Body of pancreas (tissue), 4 donors: ENCODE data around the gene UBE2L6. TPM values are rescaled to one million over a fixed set of nuclear protein-coding genes. Genes with fewer than 3 reads are reported as not detected.
A peak's percentile ranks its signal among the peaks of the same experiment; 100 is the strongest.

ENCODE experiments used
- ATAC-seq: fragments of 150-250 bp; one replicate; pipeline ENCODE4 v1.9.1; 2016
- DNase-seq, 4 donors: peaks; one replicate each; pipeline ENCODE4 v3.0.0-alpha.2; 2019
- H3K27ac ChIP-seq, 4 donors: fragments of 200-600 bp; sonication (generic); 1 replicate in 3 of 4; 2 replicates in 1 of 4; pipeline versions ENCODE4 v1.5.1 to v1.6.1; 2016 to 2019; ENCODE audit warnings: mild to moderate bottlenecking in 1 of 4, mixed read lengths in 1 of 4, moderate library complexity in 1 of 4
- H3K27me3 ChIP-seq, 2 donors: fragments of 200-600 bp; sonication (generic); one replicate each; pipeline ENCODE4 v1.6.0; 2016; ENCODE audit warnings: mild to moderate bottlenecking in 1 of 2
- H3K36me3 ChIP-seq, 2 donors: fragments of 200-600 bp; sonication (generic); replicated peaks in 1 of 2; 2 replicates each; pipeline ENCODE4 v1.5.1; 2016; ENCODE audit warnings: low read depth in 2 of 2; ENCODE audit not compliant: insufficient read depth in 1 of 2
- H3K4me1 ChIP-seq: fragments of 200-600 bp; sonication (generic); one replicate; pipeline ENCODE4 v1.6.0; 2016
- H3K4me3 ChIP-seq, 2 donors: fragments of 200-600 bp; sonication (generic); 1 replicate in 1 of 2; 2 replicates in 1 of 2; pipeline ENCODE4 v1.5.1; 2016 to 2019
- H3K9me3 ChIP-seq, 3 donors: fragments of 200-600 bp; sonication (generic); 1 replicate in 2 of 3; 2 replicates in 1 of 3; pipeline ENCODE4 v1.5.1; 2016
- CTCF ChIP-seq, 7 experiments: fragments of 450-650 bp in 4 of 7; fragments of 200-600 bp in 3 of 7; sonication (generic) in 3 of 7; IDR thresholded peaks; one replicate each; pipeline ENCODE4 v1.5.1; 2016 to 2019; ENCODE audit warnings: antibody characterized with exemption in 7 of 7
- POLR2A ChIP-seq, 3 donors: fragments of 450-650 bp; IDR thresholded peaks; one replicate each; pipeline ENCODE4 v1.6.1; 2016; ENCODE audit warnings: antibody characterized with exemption in 3 of 3, mild to moderate bottlenecking in 2 of 3
- WGBS, 2 donors: methylation state at CpG; one replicate each; pipeline ENCODE4 v1.1.5; 2017; 5-methylcytosine and 5-hydroxymethylcytosine counted together
- intact Hi-C: fragments of 100-400 bp; cut with DNase I; formaldehyde crosslinking; loops from one replicate; pipeline ENCODE4 v1.15.1; 2023
- total RNA-seq, 2 donors: library from RNA; depleted of rRNA; stranded (reverse); fragments of >200 nt; gene quantifications; one replicate each; pipeline ENCODE4 v1.1.0, GENCODE V29; 2016

UBE2L6 gene
- total RNA-seq, 2 donors from 2014 or later = 7.9 to 17.4 TPM

DNA sequence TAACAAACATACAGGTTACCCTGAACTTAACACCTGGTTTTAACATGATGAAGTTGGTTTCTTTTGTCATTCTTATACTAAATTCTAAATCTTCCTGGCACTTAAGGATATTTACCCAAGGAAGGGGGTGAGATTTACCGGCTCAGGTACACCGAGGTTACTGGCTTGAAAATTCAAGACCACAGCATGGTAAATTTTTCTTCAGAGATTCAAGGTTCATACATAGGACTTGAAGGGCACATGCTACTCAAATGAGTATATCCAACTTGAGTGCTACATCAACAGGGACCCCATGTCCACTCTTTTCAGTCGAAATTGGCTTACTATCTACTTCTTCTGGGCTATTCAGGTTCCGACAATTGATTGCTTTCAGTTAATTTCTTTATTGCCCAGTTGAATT lies 42.7 kb upstream of the UBE2L6 start:
- no peak for TF ChIP-seq POLR2A (IDR thresholded peaks at IDR 0.05)
- no peak for TF ChIP-seq CTCF (IDR thresholded peaks at IDR 0.05)
- Histone ChIP-seq H3K36me3 (peaks cover 0 to 8% of the 10 kb centered on the region in 2 donors), H3K4me3 (no peak overlapping the region), H3K4me1 (no peaks in the 10 kb centered on the region), H3K27me3 (no peaks in the 10 kb centered on the region), H3K27ac (no peak overlapping the region), H3K9me3 (no peaks in the 10 kb centered on the region)
- 79 to 80% methylated on average over 4 of the region's 4 CpGs for WGBS, 2 donors
- ATAC-seq = no peak
- intact Hi-C loops = no loop called here
- DNase-seq = no peak

- Histone ChIP-seq H3K36me3 (peaks cover 0 to 6% of the 10 kb centered on the region in 2 donors), H3K4me1 (no peaks in the 10 kb centered on the region), H3K9me3 (no peaks in the 10 kb centered on the region), H3K4me3 (no peak overlapping the region), H3K27ac (no peak overlapping the region), H3K27me3 (no peaks in the 10 kb centered on the region)
- TF ChIP-seq POLR2A (IDR thresholded peaks at IDR 0.05) = no peak
- no peak for TF ChIP-seq CTCF (IDR thresholded peaks at IDR 0.05)
- ATAC-seq (no peak), DNase-seq (no peak)
- 89 to 98% methylated on average over 5 of the region's 5 CpGs for WGBS, 2 donors
- intact Hi-C loops = no loop called here
Observed at GRCh38 chr11:57605028-57605420, 37.6 kb upstream of the UBE2L6 start.

GRCh38 chr11:57604296-57605027 lies 37.0 kb upstream of the UBE2L6 start:
- Histone ChIP-seq H3K4me3 (no peak overlapping the region), H3K9me3 (no peaks in the 10 kb centered on the region), H3K36me3 (peaks cover 0 to 6% of the 10 kb centered on the region in 2 donors), H3K27me3 (no peaks in the 10 kb centered on the region), H3K27ac (no peak overlapping the region), H3K4me1 (peaks cover 5% of the 10 kb centered on the region)
- intact Hi-C loops = no loop called here
- no peak for TF ChIP-seq CTCF (IDR thresholded peaks at IDR 0.05)
- TF ChIP-seq POLR2A (IDR thresholded peaks at IDR 0.05) = no peak
- DNase-seq = no peak
- 56 to 58% methylated on average over 8 of the region's 8 CpGs for WGBS, 2 donors
- ATAC-seq = no peak

- intact Hi-C loops = no loop called here
- Histone ChIP-seq H3K9me3 (no peaks in the 10 kb centered on the region), H3K4me3 (no peak overlapping the region), H3K27ac (no peak overlapping the region), H3K36me3 (peaks cover 0 to 4% of the 10 kb centered on the region in 2 donors), H3K4me1 (peaks cover 18% of the 10 kb centered on the region), H3K27me3 (no peaks in the 10 kb centered on the region)
- ATAC-seq = no peak
- no peak for DNase-seq
- no peak for TF ChIP-seq POLR2A (IDR thresholded peaks at IDR 0.05)
- TF ChIP-seq CTCF (IDR thresholded peaks at IDR 0.05) = no peak
- 70 to 91% methylated on average over 2 to 3 of the region's 3 CpGs for WGBS, 2 donors
Observed at GRCh38 chr11:57601297-57601696, 33.8 kb upstream of the UBE2L6 start.

DNA sequence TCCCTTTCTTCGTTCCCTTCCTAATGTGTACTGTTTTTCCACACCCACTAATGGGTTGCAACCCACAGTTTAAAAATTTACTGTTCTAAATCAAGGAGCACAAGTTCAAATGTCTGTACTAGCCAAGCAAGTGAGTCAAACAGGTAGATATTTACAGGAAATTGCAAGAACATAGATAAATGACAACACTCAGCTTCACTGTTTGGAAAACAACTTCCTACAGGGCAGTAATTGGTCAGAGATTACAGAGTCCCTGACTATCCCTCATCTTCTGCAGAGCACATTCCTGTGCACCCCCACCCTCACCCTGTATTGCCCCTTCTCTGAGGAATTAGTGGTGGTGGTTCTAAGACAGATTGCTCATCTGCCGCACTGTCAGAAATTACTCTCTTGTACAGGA lies 31.9 kb upstream of the UBE2L6 start:
- WGBS, 2 donors = 28 to 39% methylated on average over 2 of the region's 2 CpGs
- TF ChIP-seq CTCF (IDR thresholded peaks at IDR 0.05) (no peak), POLR2A (IDR thresholded peaks at IDR 0.05) (no peak)
- DNase-seq = no peak
- Histone ChIP-seq H3K4me1 (peaks cover 18% of the 10 kb centered on the region), H3K27ac (peak overlapping the region in 3 of 4 donors; percentile 80 to 89 (median 83)), H3K36me3 (no peaks in the 10 kb centered on the region), H3K9me3 (no peaks in the 10 kb centered on the region), H3K4me3 (no peak overlapping the region), H3K27me3 (no peaks in the 10 kb centered on the region)
- ATAC-seq = no peak
- intact Hi-C loops = no loop called here
